BE2C (cell line): ENCODE measurements around the gene CHRNA10.

Source experiments
- DNase-seq: peaks from one replicate; pipeline ENCODE4 v3.0.0-alpha.2; 2020
- H3K27me3 ChIP-seq: fragments of 250-450 bp; sonication (Bioruptor Pico); 2 replicates; pipeline ENCODE4 v1.5.1; 2020; ENCODE audit warnings: mild to moderate bottlenecking
- H3K36me3 ChIP-seq: fragments of 250-450 bp; sonication (Bioruptor Pico); 2 replicates; pipeline ENCODE4 v1.5.1; 2020; ENCODE audit warnings: mild to moderate bottlenecking
- H3K4me1 ChIP-seq: fragments of 250-450 bp; sonication (Bioruptor Pico); 2 replicates; pipeline ENCODE4 v1.5.1; 2020
- H3K4me3 ChIP-seq: 2 replicates; pipeline ENCODE4 v1.5.1; 2011; ENCODE audit warnings: low read depth, low read length
- H3K9me3 ChIP-seq: fragments of 250-450 bp; sonication (Bioruptor Pico); 2 replicates; pipeline ENCODE4 v1.5.1; 2020
- TF ChIP-seq, protein P1 (sequence below): IDR thresholded peaks from 2 replicates; pipeline ENCODE4 v1.5.1; 2012; ENCODE audit warnings: mild to moderate bottlenecking, low read depth, low read length

CHRNA10 gene

DNA sequence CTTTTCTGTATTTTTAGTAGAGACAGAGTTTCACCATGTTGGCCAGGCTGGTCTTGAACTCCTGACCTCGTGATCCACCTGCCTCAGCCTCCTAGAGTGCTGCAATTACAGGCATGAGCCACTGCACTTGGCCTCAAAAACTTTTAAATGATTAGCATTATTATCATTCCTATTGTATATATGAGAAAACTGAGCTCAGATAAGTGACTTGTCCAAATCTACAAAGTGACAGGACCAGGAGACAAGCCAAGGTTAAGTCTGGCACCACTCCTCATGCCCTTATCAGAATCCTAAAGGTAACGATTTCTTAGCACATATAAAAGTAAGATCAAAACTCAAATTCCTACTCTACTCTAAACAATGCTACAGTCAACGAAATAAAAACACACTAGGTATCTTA is 32.2 kb upstream of the CHRNA10 start:
- no peaks in the 10 kb centered on the region for H3K27me3 ChIP-seq
- TF ChIP-seq, protein P1, sequence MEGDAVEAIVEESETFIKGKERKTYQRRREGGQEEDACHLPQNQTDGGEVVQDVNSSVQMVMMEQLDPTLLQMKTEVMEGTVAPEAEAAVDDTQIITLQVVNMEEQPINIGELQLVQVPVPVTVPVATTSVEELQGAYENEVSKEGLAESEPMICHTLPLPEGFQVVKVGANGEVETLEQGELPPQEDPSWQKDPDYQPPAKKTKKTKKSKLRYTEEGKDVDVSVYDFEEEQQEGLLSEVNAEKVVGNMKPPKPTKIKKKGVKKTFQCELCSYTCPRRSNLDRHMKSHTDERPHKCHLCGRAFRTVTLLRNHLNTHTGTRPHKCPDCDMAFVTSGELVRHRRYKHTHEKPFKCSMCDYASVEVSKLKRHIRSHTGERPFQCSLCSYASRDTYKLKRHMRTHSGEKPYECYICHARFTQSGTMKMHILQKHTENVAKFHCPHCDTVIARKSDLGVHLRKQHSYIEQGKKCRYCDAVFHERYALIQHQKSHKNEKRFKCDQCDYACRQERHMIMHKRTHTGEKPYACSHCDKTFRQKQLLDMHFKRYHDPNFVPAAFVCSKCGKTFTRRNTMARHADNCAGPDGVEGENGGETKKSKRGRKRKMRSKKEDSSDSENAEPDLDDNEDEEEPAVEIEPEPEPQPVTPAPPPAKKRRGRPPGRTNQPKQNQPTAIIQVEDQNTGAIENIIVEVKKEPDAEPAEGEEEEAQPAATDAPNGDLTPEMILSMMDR = no peak
- no peaks in the 10 kb centered on the region for H3K4me1 ChIP-seq
- DNase-seq = no peak
- H3K4me3 ChIP-seq = no peak overlapping the region
- peaks cover 18% of the 10 kb centered on the region for H3K36me3 ChIP-seq
- no peaks in the 10 kb centered on the region for H3K9me3 ChIP-seq

DNA sequence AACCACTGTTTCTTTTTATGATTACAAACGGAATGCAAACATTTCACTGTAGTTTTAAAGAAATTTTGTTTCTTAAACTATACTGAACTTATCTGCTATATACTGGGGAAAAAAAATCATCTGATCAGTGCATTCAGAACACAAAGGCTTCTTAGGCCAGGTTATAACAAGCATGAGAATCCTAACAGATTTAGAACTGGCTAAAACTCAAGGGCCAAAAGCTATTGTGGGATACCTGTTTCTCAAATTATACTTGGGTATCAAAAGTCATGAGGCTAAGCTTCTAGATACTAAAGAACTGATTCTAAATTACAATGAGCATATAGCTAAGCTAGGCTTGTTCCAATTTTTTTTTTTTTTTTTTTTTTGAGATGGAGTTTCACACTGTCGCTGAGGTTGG is 29.7 kb upstream of the CHRNA10 start:
- no peaks in the 10 kb centered on the region for H3K27me3 ChIP-seq
- TF ChIP-seq, protein P1 = no peak
- no peak for DNase-seq
- no peak overlapping the region for H3K4me3 ChIP-seq
- peaks cover 22% of the 10 kb centered on the region for H3K36me3 ChIP-seq
- H3K9me3 ChIP-seq = no peaks in the 10 kb centered on the region
- no peaks in the 10 kb centered on the region for H3K4me1 ChIP-seq

DNA sequence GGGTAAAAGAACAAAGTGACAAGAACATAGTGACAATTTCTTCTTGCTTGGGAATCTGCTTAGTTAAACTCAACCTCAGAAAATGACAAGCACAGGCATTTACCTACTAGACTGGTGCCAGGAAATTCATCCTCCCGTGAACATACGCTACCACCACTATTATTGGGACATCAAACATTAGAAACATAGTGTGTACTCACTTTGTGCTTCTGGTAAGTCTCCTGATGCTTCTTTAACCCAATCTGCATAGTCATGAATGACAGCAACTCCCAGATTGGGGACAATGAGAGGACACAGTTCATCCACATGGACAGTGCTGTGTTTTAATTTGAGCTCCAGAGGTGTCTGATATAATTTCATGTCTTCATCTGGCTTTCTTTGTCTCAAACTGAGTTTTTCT is 29.2 kb upstream of the CHRNA10 start:
- Histone ChIP-seq H3K27me3 (no peaks in the 10 kb centered on the region), H3K9me3 (no peaks in the 10 kb centered on the region), H3K4me3 (no peak overlapping the region), H3K4me1 (no peaks in the 10 kb centered on the region), H3K36me3 (peaks cover 20% of the 10 kb centered on the region)
- TF ChIP-seq, protein P1 = no peak
- no peak for DNase-seq

DNA sequence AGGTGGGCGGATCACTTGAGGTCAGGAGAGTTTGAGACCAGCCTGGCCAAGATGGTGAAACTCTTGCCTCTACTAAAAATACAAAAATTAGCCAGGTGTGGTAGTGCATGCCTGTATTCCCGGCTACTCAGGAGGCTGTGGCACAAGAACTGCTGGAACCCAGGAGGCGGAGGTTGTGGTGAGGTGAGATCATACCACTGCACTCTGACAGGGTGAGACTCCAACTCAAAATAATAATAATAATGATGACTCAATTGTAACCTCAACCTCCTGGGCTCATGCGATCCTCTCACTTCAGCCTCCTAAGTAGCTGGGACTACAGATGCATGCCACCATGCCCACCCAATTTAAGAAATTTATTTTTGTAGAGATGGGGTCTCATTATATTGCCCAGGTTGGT is 15.6 kb upstream of the CHRNA10 start:
- Histone ChIP-seq H3K4me1 (no peaks in the 10 kb centered on the region), H3K36me3 (peaks cover 26% of the 10 kb centered on the region), H3K9me3 (no peaks in the 10 kb centered on the region), H3K27me3 (no peaks in the 10 kb centered on the region), H3K4me3 (no peak overlapping the region)
- TF ChIP-seq, protein P1 = no peak
- DNase-seq = no peak

DNA sequence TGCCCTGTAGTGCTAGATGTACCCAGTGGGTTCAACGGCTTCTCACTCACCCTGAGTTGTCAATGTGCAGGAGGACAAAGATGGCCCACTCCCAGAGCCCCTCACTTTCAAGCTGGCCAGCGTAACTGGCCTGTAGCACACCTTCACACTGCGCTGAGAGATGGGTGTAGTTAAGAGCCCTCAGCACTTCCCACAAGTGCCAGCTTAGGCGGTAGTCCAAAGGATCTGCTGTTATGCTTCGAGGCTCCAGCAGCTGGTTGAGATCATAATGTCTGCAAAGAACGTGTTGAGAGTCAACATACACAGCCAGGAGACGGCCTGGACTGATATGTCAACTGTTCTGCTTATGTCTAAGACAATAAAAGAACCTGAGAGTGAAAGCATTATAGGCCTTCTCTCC is 14.7 kb upstream of the CHRNA10 start:
- H3K4me1 ChIP-seq = no peaks in the 10 kb centered on the region
- no peaks in the 10 kb centered on the region for H3K9me3 ChIP-seq
- H3K27me3 ChIP-seq = no peaks in the 10 kb centered on the region
- peaks cover 29% of the 10 kb centered on the region for H3K36me3 ChIP-seq
- no peak overlapping the region for H3K4me3 ChIP-seq
- TF ChIP-seq, protein P1 = no peak
- no peak for DNase-seq

DNA sequence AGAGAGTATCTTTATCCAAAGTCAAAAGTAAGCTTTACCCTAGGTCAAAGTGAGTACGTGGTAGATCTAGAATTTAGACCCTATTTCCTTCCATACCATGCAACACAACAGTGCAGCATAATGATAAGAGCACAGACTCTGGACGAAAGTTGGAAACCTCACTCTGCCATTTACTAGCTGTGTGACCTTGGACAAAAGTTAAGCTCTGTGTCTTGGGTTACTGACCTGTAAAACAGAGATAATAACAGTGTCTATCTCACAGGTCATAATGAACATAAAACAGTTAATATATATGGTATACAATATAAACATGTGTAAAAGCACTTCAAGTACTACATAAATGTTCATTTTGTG is 13.6 kb upstream of the CHRNA10 start:
- no peak for DNase-seq
- Histone ChIP-seq H3K9me3 (no peaks in the 10 kb centered on the region), H3K27me3 (no peaks in the 10 kb centered on the region), H3K4me3 (no peak overlapping the region), H3K36me3 (peaks cover 34% of the 10 kb centered on the region), H3K4me1 (no peaks in the 10 kb centered on the region)
- TF ChIP-seq, protein P1 = no peak
